Measurements from ENCODE around the gene ISM1. TPM values are rescaled to one million over a fixed set of nuclear protein-coding genes. Genes with fewer than 3 reads are reported as not detected.

ISM1 gene
- total and polyA plus RNA-seq, 2 of the 13 experiments (the other 11 are each of a cell fraction or from before 2014, with no cell fraction given) = 0.40 to 1.4 TPM

GRCh38 chr20:13238001-13238653 is 17.1 kb downstream of the ISM1 start:
- no peaks in the 10 kb centered on the region for H3K36me3 ChIP-seq (replicated peaks in 1 of 2; ENCODE audit: control insufficient read depth in 1 of 2, insufficient read depth in 2 of 2, low read length in 2 of 2)
- ChIA-PET POLR2A (no interaction called here), CTCF (ENCODE audit: low intra/inter-chr PET ratio, low total read pairs) (no interaction called here)
- intact Hi-C loops (cut with micrococcal nuclease; ENCODE audit: unreplicated experiment) (no loop called here), in situ Hi-C loops (cut with HindIII; ENCODE audit: extremely low pct_ligation_motif_present, low pct_unique_long_range_greater_than_20kb) (no loop called here)
- H4K20me1 ChIP-seq (ENCODE audit: insufficient read depth, low read length) = no peaks in the 10 kb centered on the region
- no peak overlapping the region for H2AFZ ChIP-seq (ENCODE audit: low read length)
- H3K79me2 ChIP-seq (ENCODE audit: insufficient read depth, low read length) = no peaks in the 10 kb centered on the region
- no peak for DNase-seq (ENCODE audit: low spot score)
- H3K9me3 ChIP-seq (ENCODE audit: low read length) = no peaks in the 10 kb centered on the region
- no peak for FAIRE-seq
- 69% methylated on average over 2 of the region's 2 CpGs for WGBS (ENCODE audit: low lambda C conversion rate)
- H3K4me1 ChIP-seq (ENCODE audit: insufficient read depth, low read length) = peaks cover 16% of the 10 kb centered on the region
- H3K9ac ChIP-seq (ENCODE audit: insufficient read depth, low read depth, low read length) = no peak overlapping the region
- BruUV-seq (replicated peaks) = no TSS peak
- no peak for ATAC-seq
- no peak overlapping the region for H3K4me2 ChIP-seq (ENCODE audit: low read depth, low read length)
- H3K27me3 ChIP-seq (ENCODE audit: control insufficient read depth in 1 of 2, insufficient read depth in 2 of 2, low read length in 2 of 2) = no peaks in the 10 kb centered on the region
- no peak overlapping the region for H3K4me3 ChIP-seq (replicated peaks in 1 of 3; ENCODE audit: insufficient read depth in 1 of 3, low read depth in 2 of 3, low read length in 3 of 3)
- no peak overlapping the region for H3K27ac ChIP-seq (ENCODE audit: extremely low read length, insufficient read depth, low read length)
- TF ChIP-seq SIX4 (CRISPR knock-in tag; IDR thresholded peaks at IDR 0.05) (no peak), SRF (IDR thresholded peaks at IDR 0.05; ENCODE audit: low read depth, low read length) (no peak)

GRCh38 chr20:13243826-13244376 is 22.8 kb downstream of the ISM1 start:
- Histone ChIP-seq H3K9me3 (ENCODE audit: low read length) (no peaks in the 10 kb centered on the region), H3K27ac (ENCODE audit: extremely low read length, insufficient read depth, low read length) (peak overlapping the region; percentile 37), H3K4me3 (replicated peaks in 1 of 3; ENCODE audit: insufficient read depth in 1 of 3, low read depth in 2 of 3, low read length in 3 of 3) (no peak overlapping the region), H3K4me1 (ENCODE audit: insufficient read depth, low read length) (peaks cover 65% of the 10 kb centered on the region), H3K4me2 (ENCODE audit: low read depth, low read length) (peak overlapping the region; percentile 46), H4K20me1 (ENCODE audit: insufficient read depth, low read length) (no peaks in the 10 kb centered on the region), H3K79me2 (ENCODE audit: insufficient read depth, low read length) (no peaks in the 10 kb centered on the region), H3K9ac (ENCODE audit: insufficient read depth, low read depth, low read length) (no peak overlapping the region), H2AFZ (ENCODE audit: low read length) (no peak overlapping the region), H3K36me3 (replicated peaks in 1 of 2; ENCODE audit: control insufficient read depth in 1 of 2, insufficient read depth in 2 of 2, low read length in 2 of 2) (no peaks in the 10 kb centered on the region), H3K27me3 (ENCODE audit: control insufficient read depth in 1 of 2, insufficient read depth in 2 of 2, low read length in 2 of 2) (no peaks in the 10 kb centered on the region)
- WGBS (ENCODE audit: low lambda C conversion rate) = 1% methylated on average over 2 of the region's 2 CpGs
- no TSS peak for BruUV-seq (replicated peaks)
- ATAC-seq (peak; percentile 99), FAIRE-seq (peak; percentile 97), DNase-seq (ENCODE audit: low spot score) (peak; percentile 100)
- intact Hi-C loops (cut with micrococcal nuclease; ENCODE audit: unreplicated experiment) = loop anchor here (1.0 to 10.0 kb wide), 4 partner anchors 23 to 541 kb away; partner anchors contain the start of genes ESF1, ISM1 and NDUFAF5
- ChIA-PET CTCF (ENCODE audit: low intra/inter-chr PET ratio, low total read pairs) (interaction anchor here (2.1 kb wide), 1 partner anchor 18 kb away, joined by 7 read pairs; no protein-coding TSS in a partner anchor), POLR2A (interaction anchor here (0.7 to 4.7 kb wide), 10 partner anchors 8 to 1743 kb away, joined by 3 to 31 read pairs (median 6); partner anchors contain the start of gene ISM1)
- in situ Hi-C loops (cut with HindIII; ENCODE audit: extremely low pct_ligation_motif_present, low pct_unique_long_range_greater_than_20kb) = no loop called here
- peak; percentile 100 for TF ChIP-seq ISL2 (CRISPR knock-in tag; IDR thresholded peaks at IDR 0.05)
- TF ChIP-seq ZNF589 (CRISPR knock-in tag; conservative IDR thresholded peaks at IDR 0.05) = no peak
- TF ChIP-seq FOSL2 (CRISPR knock-in tag; IDR thresholded peaks at IDR 0.05) = peak; percentile 100
- no peak; the same call in 1 of the 2 replicates for TF ChIP-seq JDP2 (CRISPR knock-in tag; IDR thresholded peaks at IDR 0.05; ENCODE audit: borderline replicate concordance)
- no peak for TF ChIP-seq ZNF558 (CRISPR knock-in tag; IDR thresholded peaks at IDR 0.05; ENCODE audit: borderline replicate concordance)
- no peak for TF ChIP-seq PHF20 (CRISPR knock-in tag; IDR thresholded peaks at IDR 0.05)
- TF ChIP-seq IRF1 (CRISPR knock-in tag; IDR thresholded peaks at IDR 0.05; ENCODE audit: low read depth) = no peak
- no peak for TF ChIP-seq RNF2 (conservative IDR thresholded peaks at IDR 0.05; ENCODE audit: low read depth)
- peak; percentile 97 for TF ChIP-seq ATF3 (CRISPR knock-in tag; IDR thresholded peaks at IDR 0.05)
- no peak for TF ChIP-seq ZXDC (CRISPR knock-in tag; IDR thresholded peaks at IDR 0.05)
- TF ChIP-seq KDM4B (CRISPR knock-in tag; IDR thresholded peaks at IDR 0.05) = peak; percentile 98; the same call in 1 of the 2 replicates
- TF ChIP-seq ZNF629 (CRISPR knock-in tag; conservative IDR thresholded peaks at IDR 0.05) = 0 out of 2 replicates have a peak, but pooled peaks have one; percentile 35

Data from HepG2 (cell line).